ENCODE data around the gene NAA40. TPM values are rescaled to one million over a fixed set of nuclear protein-coding genes. Genes with fewer than 3 reads are reported as not detected.

Gene NAA40
- total and polyA plus RNA-seq, 2 of the 13 experiments (the other 11 are each of a cell fraction or from before 2014, with no cell fraction given): 11.1 to 17.9 TPM

- TF ChIP-seq POGK (CRISPR knock-in tag; conservative IDR thresholded peaks at IDR 0.05) (no peak), MBNL3 (CRISPR knock-in tag; conservative IDR thresholded peaks at IDR 0.05) (no peak), ZNF317 (CRISPR knock-in tag; IDR thresholded peaks at IDR 0.05) (no peak; the same call in 1 of the 2 replicates), TMF1 (CRISPR knock-in tag; IDR thresholded peaks at IDR 0.05; ENCODE audit: low read depth) (no peak), HMGXB3 (CRISPR knock-in tag; IDR thresholded peaks at IDR 0.05; ENCODE audit: borderline replicate concordance) (no peak), ZNF280B (CRISPR knock-in tag; IDR thresholded peaks at IDR 0.05; ENCODE audit: borderline replicate concordance) (no peak; the same call in 1 of the 2 replicates), ZNF543 (CRISPR knock-in tag; IDR thresholded peaks at IDR 0.05) (no peak), ZNF318 (CRISPR knock-in tag; IDR thresholded peaks at IDR 0.05) (no peak), PRPF4 (IDR thresholded peaks at IDR 0.05; ENCODE audit: low read depth, low read length, poor library complexity, severe bottlenecking) (no peak)
Measured at GRCh38 chr11:63919267-63920125, 19.3 kb upstream of the NAA40 start (continued).
